ENCODE data around the gene PCED1B.

DNA sequence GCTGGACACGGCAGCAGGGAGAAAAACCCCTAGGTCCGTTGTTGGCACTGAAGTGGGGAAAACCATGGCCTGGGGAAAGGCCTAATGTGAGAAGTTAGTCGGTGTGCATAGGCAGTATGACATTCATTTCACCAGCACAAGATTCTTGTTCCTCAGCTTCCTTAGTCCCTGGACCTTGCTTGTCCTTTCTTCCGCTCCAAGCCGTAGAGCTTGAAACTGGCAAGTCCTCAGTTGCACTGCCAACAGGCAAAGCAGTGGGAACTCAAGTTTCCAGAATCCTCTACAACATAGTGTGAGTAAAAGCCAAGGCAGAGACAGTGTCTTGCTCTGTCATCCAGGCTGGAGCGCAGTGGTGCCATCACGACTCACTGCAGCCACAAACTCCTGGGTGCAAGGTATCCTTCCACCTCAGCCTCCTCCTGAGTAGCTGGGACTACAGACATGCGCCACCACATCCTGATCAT lies 138.8 kb downstream of the PCED1B start:
- TF ChIP-seq, protein P1, sequence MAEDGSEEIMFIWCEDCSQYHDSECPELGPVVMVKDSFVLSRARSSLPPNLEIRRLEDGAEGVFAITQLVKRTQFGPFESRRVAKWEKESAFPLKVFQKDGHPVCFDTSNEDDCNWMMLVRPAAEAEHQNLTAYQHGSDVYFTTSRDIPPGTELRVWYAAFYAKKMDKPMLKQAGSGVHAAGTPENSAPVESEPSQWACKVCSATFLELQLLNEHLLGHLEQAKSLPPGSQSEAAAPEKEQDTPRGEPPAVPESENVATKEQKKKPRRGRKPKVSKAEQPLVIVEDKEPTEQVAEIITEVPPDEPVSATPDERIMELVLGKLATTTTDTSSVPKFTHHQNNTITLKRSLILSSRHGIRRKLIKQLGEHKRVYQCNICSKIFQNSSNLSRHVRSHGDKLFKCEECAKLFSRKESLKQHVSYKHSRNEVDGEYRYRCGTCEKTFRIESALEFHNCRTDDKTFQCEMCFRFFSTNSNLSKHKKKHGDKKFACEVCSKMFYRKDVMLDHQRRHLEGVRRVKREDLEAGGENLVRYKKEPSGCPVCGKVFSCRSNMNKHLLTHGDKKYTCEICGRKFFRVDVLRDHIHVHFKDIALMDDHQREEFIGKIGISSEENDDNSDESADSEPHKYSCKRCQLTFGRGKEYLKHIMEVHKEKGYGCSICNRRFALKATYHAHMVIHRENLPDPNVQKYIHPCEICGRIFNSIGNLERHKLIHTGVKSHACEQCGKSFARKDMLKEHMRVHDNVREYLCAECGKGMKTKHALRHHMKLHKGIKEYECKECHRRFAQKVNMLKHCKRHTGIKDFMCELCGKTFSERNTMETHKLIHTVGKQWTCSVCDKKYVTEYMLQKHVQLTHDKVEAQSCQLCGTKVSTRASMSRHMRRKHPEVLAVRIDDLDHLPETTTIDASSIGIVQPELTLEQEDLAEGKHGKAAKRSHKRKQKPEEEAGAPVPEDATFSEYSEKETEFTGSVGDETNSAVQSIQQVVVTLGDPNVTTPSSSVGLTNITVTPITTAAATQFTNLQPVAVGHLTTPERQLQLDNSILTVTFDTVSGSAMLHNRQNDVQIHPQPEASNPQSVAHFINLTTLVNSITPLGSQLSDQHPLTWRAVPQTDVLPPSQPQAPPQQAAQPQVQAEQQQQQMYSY (CRISPR knock-in tag; IDR thresholded peaks at IDR 0.05), result no peak
- no peak for TF ChIP-seq IRF1 (CRISPR knock-in tag; IDR thresholded peaks at IDR 0.05)
- no peak for TF ChIP-seq TP53 (CRISPR knock-in tag; IDR thresholded peaks at IDR 0.05)
- no peak for TF ChIP-seq CTCF (IDR thresholded peaks at IDR 0.05)
- no peak for TF ChIP-seq ZNF138 (CRISPR knock-in tag; conservative IDR thresholded peaks at IDR 0.05)
- no peak for TF ChIP-seq FOXK1 (CRISPR knock-in tag; IDR thresholded peaks at IDR 0.05)
- TF ChIP-seq ELF4 (CRISPR knock-in tag; IDR thresholded peaks at IDR 0.05; ENCODE audit: low read depth), result no peak
- TF ChIP-seq CREB1 (CRISPR knock-in tag; IDR thresholded peaks at IDR 0.05), result no peak
- TF ChIP-seq ZSCAN18 (CRISPR knock-in tag; IDR thresholded peaks at IDR 0.05), result no peak
- no peak for TF ChIP-seq ATF1 (CRISPR knock-in tag; IDR thresholded peaks at IDR 0.05)
- TF ChIP-seq TEAD4 (CRISPR knock-in tag; IDR thresholded peaks at IDR 0.05), result no peak
- no peak for TF ChIP-seq E2F4 (CRISPR knock-in tag; IDR thresholded peaks at IDR 0.05; ENCODE audit: borderline replicate concordance, low read depth)
- TF ChIP-seq TCF7 (CRISPR knock-in tag; IDR thresholded peaks at IDR 0.05; ENCODE audit: low read depth), result no peak

Data from WTC11 (cell line).